ENCODE data around the gene PDS5A.
"Not testable (repeated sequence)": the region's sequence is repeated elsewhere in the genome, so short reads cannot be mapped to it uniquely, and the experiment has no call there.

- TF ChIP-seq EZH2phosphoT487 (IDR thresholded peaks at IDR 0.05; ENCODE audit: insufficient read depth, low read depth); EZH2 (IDR thresholded peaks at IDR 0.05; ENCODE audit: insufficient read depth, poor library complexity, severe bottlenecking): not testable (repeated sequence)
These were observed 137.2 kb downstream of the PDS5A start for GRCh38 chr4:39840516-39840915.
